Pulmonary artery endothelial cell (primary cell): ENCODE measurements around the gene TRNP1. TPM values are rescaled to one million over a fixed set of nuclear protein-coding genes. Genes with fewer than 3 reads are reported as not detected.
"Not testable (repeated sequence)": the region's sequence is repeated elsewhere in the genome, so short reads cannot be mapped to it uniquely, and the experiment has no call there.

ENCODE experiments used
- DNase-seq: peaks from one replicate; pipeline ENCODE4 v3.0.0-alpha.2; 2011; ENCODE audit warnings: low read depth, low spot score
- total RNA-seq: library from RNA; depleted of rRNA; stranded (reverse); fragments of >200 nt; gene quantifications from 2 replicates; pipeline ENCODE4 v1.2.3, GENCODE V29; 2014

TRNP1 gene
- total RNA-seq, 1 donor from 2014 or later: 10.9 TPM

GRCh38 chr1:26972390-26972789 is 21.1 kb upstream of the TRNP1 start:
- DNase-seq: no peak

- DNase-seq: no peak
These were observed 20.7 kb upstream of the TRNP1 start for GRCh38 chr1:26972821-26973220.

GRCh38 chr1:26976621-26977510 is 16.6 kb upstream of the TRNP1 start:
- no peak for DNase-seq

GRCh38 chr1:26978901-26979300 is 14.6 kb upstream of the TRNP1 start:
- no peak for DNase-seq

- DNase-seq: no peak
These were observed 12.2 kb upstream of the TRNP1 start for GRCh38 chr1:26981146-26981846.

GRCh38 chr1:26983863-26984262 is 9.6 kb upstream of the TRNP1 start:
- no peak for DNase-seq

DNA sequence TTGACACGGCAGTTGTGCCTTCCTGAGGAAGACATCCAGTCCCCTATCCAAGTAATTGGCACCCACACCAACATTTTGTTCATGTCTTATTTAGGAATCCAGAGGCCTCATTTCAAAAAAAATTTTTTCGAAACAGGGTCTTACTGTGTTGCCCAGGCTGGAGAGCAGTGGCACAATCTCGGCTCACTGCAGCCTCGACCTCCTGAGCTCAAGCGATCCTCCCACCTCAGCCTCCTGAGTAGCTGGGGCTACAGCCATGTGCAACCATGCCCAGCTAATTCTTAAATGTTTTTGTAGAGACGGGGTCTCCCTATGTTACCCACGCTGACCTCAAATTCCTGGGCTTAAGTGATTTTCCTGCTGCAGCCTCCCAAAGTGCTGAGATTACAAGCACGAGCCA is 9.2 kb upstream of the TRNP1 start:
- DNase-seq: no peak

DNA sequence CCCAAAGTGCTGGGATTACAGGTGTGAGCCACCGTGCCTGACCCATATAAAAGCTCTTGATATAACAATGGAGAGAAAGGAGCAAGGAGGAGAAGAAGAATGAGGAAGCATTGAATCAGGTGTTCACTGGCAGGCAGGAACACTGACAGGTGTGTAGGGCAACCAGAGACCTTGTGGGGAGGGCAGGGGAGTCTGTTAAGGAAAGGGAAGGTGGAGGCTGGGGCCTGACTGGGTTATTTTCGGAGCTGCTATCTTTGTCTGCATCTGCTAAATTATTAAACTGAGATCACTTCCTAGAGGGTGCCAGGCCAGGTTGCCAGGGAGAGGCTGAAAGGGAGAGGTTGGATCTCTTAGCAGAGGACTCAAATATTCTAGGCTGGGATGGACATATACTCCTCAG is 6.8 kb upstream of the TRNP1 start:
- DNase-seq: no peak

DNA sequence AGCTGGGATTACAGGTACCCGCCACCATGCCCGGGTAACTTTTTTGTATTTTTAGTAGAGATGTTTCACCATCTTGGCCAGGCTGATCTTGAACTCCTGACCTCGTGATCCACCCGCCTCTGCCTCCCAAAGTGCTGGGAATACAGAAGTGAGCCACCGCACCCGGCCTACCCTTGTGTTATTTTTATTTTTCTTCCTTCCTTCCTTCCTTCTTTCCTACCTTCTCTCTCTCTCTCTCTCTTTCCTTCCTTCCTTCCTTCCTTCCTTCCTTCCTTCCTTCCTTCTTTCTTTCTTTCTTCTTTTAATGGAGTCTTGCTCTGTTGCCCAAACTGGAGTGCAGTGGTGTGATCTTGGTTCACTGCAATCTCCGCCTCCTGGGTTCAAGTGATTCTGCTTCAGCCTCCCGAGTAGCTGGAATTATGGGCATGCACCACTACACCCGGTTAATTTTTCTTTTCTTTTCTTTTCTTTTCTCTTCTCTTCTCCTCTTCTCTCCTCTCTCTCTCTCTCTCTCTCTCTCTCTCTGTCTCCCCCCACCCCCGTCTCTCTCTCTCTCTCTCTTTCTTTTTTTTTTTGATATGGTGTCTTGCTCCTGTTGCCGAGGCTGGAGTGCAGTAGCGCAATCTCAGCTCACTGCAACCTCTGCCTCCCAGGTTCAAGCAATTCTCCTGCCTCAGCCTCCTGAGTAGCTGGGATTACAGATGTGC is 3.9 kb upstream of the TRNP1 start:
- DNase-seq: not testable (repeated sequence)

GRCh38 chr1:26991310-26992116 is 2.0 kb upstream of the TRNP1 start:
- DNase-seq: no peak

- DNase-seq: no peak
These were observed 711 bp downstream of the TRNP1 start for GRCh38 chr1:26994020-26994786.

- no peak for DNase-seq
These were observed 1.5 kb downstream of the TRNP1 start for GRCh38 chr1:26994787-26995517.

GRCh38 chr1:26996024-26996423 is 2.5 kb downstream of the TRNP1 start:
- DNase-seq: no peak

DNA sequence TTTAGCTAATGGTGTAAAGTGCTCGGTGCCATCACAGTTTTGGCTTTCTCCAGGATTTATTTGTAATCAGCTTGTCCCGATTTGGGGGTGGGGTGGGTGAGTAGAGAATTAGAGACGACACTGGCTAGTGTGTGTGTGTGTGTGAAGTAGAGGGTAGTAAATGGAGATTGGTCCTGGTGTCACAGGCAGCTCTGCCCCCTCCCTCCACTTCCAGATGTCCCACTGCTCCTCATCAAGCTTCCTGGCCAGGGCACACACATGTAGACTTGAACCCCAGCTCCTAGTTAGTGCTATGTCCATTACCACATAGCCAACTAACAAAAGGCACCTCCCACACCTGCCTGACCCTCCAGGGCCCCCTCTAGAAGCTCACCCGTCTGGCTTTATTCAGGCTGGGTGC is 3.2 kb downstream of the TRNP1 start:
- no peak for DNase-seq

DNA sequence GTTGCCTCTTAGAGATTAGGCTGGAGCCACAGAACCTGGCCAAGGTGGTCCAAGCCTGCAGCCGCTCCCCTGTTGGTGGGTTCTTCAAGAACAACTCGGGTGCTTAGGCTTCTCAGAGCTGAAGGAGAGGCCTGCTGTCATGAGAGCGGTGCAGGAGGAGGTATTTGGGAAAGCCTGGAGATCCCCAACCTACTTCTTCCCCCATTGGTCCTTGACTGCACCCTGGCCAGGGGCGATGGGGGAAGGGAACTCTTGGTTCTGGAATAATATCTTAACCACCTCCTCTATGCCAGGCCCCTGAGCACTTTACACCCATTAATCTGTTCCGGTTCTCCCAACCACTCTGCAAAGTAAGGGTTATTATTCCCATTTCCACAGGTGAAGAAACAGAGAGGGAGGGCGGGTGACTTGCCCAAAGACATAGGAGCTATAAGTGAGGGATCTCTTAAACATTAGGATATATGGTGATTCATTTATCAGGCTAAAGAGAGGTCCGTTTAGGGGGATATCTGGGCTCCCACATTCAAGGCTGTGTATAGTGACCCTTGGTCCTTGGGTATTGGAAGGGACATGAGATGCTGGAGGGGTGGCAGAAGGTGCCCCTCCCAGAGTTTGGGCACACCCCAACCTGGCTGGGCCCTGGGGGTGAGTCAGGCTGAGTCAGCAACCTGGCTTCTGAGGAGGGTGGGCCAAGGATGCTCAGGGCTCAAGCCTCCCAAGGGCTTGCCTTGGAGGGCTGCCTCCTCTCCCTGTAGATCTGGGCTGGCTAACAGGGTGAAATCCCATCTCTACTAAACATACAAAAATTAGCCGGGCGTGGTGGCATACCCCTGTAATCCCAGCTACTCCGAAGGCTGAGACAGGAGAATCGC is 5.2 kb downstream of the TRNP1 start:
- no peak for DNase-seq

DNA sequence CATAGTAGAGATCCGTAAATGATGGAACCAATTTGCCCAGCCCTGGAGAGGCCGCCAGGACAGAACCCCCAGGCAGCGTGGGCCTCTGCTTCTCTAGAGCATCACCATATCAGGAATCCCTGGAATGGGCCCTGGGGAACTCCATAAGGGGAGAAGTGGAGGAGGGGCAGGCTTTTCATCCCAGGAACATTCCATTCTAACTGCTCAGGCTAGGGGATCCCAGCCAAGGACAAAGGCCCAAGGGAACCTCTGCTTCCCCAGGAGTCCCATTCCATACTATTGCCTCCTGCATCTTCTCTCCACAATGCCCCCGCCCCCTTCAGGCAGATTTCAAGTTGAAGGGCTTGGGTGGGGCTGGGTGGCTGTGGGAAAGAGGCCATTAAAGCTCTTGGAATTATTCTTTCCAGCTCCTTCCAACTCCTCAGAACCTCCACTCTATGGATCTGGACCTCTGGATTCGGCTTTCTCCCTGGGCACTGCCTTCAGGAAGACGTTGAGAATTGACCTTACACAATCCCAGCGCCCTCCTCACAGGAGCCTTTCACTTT is 6.0 kb downstream of the TRNP1 start:
- peak; percentile 66 for DNase-seq

DNA sequence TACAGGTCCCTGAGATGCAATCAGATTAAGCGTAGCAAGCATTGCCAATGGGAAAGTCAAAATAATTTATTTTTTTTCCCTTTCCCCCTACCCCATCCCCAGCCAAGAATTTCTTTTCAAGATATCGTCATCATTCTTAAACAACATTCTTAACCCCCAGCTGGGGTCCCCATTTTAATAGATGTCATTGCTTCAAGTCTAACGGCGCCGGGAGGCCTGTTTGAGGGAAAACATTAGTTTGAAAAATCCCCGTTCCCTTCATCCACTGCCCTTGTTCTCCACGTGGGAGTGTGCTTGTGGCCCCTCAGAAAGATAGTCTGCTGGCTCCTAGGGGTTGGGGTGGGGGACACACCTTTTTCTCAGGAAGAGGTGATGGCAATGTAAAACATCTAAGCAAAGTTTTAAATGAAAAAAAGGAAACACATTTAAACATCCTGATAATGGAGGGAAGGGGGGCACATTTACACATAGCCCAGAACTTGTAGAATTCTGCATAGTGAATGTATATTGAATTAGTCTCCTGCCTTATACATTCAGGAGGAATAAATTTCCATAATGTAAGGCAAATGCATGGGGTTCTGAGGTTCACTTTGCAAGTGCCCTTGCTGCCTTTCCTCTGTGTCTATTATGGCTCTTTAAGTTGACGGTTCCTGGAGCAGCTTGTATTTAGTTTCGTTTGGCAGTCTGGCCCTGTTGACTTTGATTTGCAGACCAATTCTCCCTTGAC is 6.8 kb downstream of the TRNP1 start:
- no peak for DNase-seq
